T-cell (primary cell): ENCODE measurements around the gene VSX1. TPM values are rescaled to one million over a fixed set of nuclear protein-coding genes. Genes with fewer than 3 reads are reported as not detected.
A peak's percentile ranks its signal among the peaks of the same experiment; 100 is the strongest.

Source experiments
- ATAC-seq, 4 experiments: fragments of 200-7000 bp in 3 of 4; fragments of 150-1000 bp in 1 of 4; cut with Tn5 transposase; replicated peaks in 1 of 4; 1 replicate in 3 of 4; 2 replicates in 1 of 4; pipeline ENCODE4 v1.10.0; 2021; ENCODE audit warnings: moderate library complexity in 3 of 4, mild to moderate bottlenecking in 2 of 4, moderate number of reproducible peaks in 1 of 4
- CTCF ChIA-PET, 2 donors: fragments of 300-600 bp; sonication (Branson Sonifier 250); formaldehyde crosslinking; loops; one replicate each; lab custom pipeline; 2022; ENCODE audit warnings: antibody characterized with exemption in 2 of 2; lab: Charles Lee
- POLR2A ChIA-PET, 2 donors: fragments of 300-600 bp; sonication (Branson Sonifier 250); formaldehyde crosslinking; loops; one replicate each; lab custom pipeline; 2022; ENCODE audit warnings: antibody characterized with exemption in 2 of 2; lab: Charles Lee
- DNase-seq, 35 experiments: peaks; one replicate each; pipeline versions ENCODE4 v3.0.0 to v3.0.0-alpha.2; 2013 to 2023
- H3K27ac ChIP-seq: one replicate; pipeline ENCODE4 v1.5.1; 2013; ENCODE audit warnings: low read length
- H3K27me3 ChIP-seq, 2 experiments: replicated peaks in 1 of 2; 1 replicate in 1 of 2; 2 replicates in 1 of 2; pipeline versions ENCODE4 v1.6.1 to v1.7.0; 2013; ENCODE audit warnings: low read length in 1 of 2, mixed read lengths in 1 of 2; ENCODE audit not compliant: control insufficient read depth in 2 of 2, insufficient read depth in 2 of 2; ENCODE audit errors: extremely low read depth in 1 of 2
- H3K36me3 ChIP-seq, 2 donors: 1 replicate in 1 of 2; 2 replicates in 1 of 2; pipeline versions ENCODE4 v1.6.1 to v1.7.0; 2013; ENCODE audit warnings: low read length in 1 of 2; ENCODE audit not compliant: control insufficient read depth in 2 of 2, insufficient read depth in 1 of 2; ENCODE audit errors: extremely low read depth in 1 of 2
- H3K4me1 ChIP-seq, 2 experiments: 1 replicate in 1 of 2; 2 replicates in 1 of 2; pipeline versions ENCODE4 v1.6.1 to v1.7.0; 2013; ENCODE audit warnings: low read length in 2 of 2, mixed read lengths in 1 of 2; ENCODE audit not compliant: insufficient read depth in 2 of 2, control insufficient read depth in 1 of 2; ENCODE audit errors: extremely low read depth in 1 of 2
- H3K4me3 ChIP-seq, 2 donors: 1 replicate in 1 of 2; 2 replicates in 1 of 2; pipeline versions ENCODE4 v1.5.1 to v1.7.0; 2013; ENCODE audit warnings: mild to moderate bottlenecking in 2 of 2, low read length in 1 of 2, moderate library complexity in 1 of 2; ENCODE audit not compliant: control insufficient read depth in 1 of 2; ENCODE audit errors: extremely low read depth in 1 of 2
- H3K9me3 ChIP-seq: 2 replicates; pipeline ENCODE4 v1.7.0; 2013
- H3K27ac Mint-ChIP-seq, 2 donors: one replicate each; pipeline ENCODE4 v1.8.0; 2020 to 2021; ENCODE audit warnings: mild to moderate bottlenecking in 2 of 2, mixed read lengths in 2 of 2
- H3K27me3 Mint-ChIP-seq, 2 donors: one replicate each; pipeline ENCODE4 v1.8.0; 2021 to 2022; ENCODE audit warnings: mixed read lengths in 2 of 2
- H3K36me3 Mint-ChIP-seq: one replicate; pipeline ENCODE4 v1.8.0; 2021; ENCODE audit warnings: mixed read lengths
- H3K4me1 Mint-ChIP-seq, 3 donors: one replicate each; pipeline ENCODE4 v1.8.0; 2020 to 2022; ENCODE audit warnings: mixed read lengths in 3 of 3, mild to moderate bottlenecking in 1 of 3
- H3K4me3 Mint-ChIP-seq, 3 donors: one replicate each; pipeline ENCODE4 v1.8.0; 2020 to 2022; ENCODE audit warnings: mild to moderate bottlenecking in 3 of 3, mixed read lengths in 3 of 3, moderate library complexity in 3 of 3
- H3K9me3 Mint-ChIP-seq, 3 donors: one replicate each; pipeline ENCODE4 v1.8.0; 2020 to 2022; ENCODE audit warnings: mixed read lengths in 3 of 3
- WGBS: methylation state at CpG from one replicate; pipeline ENCODE4 v1.1.5; 2013; ENCODE audit warnings: missing lambda C conversion rate; ENCODE audit not compliant: insufficient coverage; 5-methylcytosine and 5-hydroxymethylcytosine counted together
- total RNA-seq, 35 experiments: library from RNA in 6 of 35; stranded (reverse) in 6 of 35; fragments of 120-200 nt in 1 of 35; gene quantifications; one replicate each; pipeline versions ENCODE4 v1.2.1 to v1.2.4 and lab custom pipeline; 2013 to 2026

Gene VSX1
- total RNA-seq, 5 donors from 2014 or later (not counting 1 experiment from before 2014, with no cell fraction given) = not detected

GRCh38 chr20:25037288-25038102, 44.4 kb downstream of the VSX1 start:
- peak in 1 of 4 experiments; percentile 81 for ATAC-seq
- Histone ChIP-seq H3K9me3 (no peaks in the 10 kb centered on the region), H3K36me3 (peaks cover 5 to 15% of the 10 kb centered on the region in 2 donors), H3K4me1 (peaks cover 40 to 70% of the 10 kb centered on the region in 2 experiments), H3K27me3 (no peaks in the 10 kb centered on the region), H3K4me3 (no peak overlapping the region), H3K27ac (no peak overlapping the region)
- Mint-ChIP-seq H3K4me1 (peaks cover 62 to 78% (median 74%) of the 10 kb centered on the region in 3 donors), H3K27me3 (no peaks in the 10 kb centered on the region), H3K9me3 (no peaks in the 10 kb centered on the region), H3K27ac (peak overlapping the region; percentile 86 to 89), H3K4me3 (peak overlapping the region in 1 of 3 donors; percentile 76), H3K36me3 (peaks cover 3% of the 10 kb centered on the region)
- CTCF ChIA-PET = interaction anchor here in 1 of 2 donors (2.3 kb wide), 1 partner anchor 26 kb away, joined by 8 read pairs; no protein-coding TSS in a partner anchor
- POLR2A ChIA-PET = interaction anchor here in 1 of 2 donors (0.6 kb wide), 1 partner anchor 18 kb away, joined by 3 read pairs; no protein-coding TSS in a partner anchor
- WGBS = 82% methylated on average over 11 of the region's 15 CpGs
- peak in 11 of 35 experiments; percentile 5 to 40 (median 22) for DNase-seq

- H3K27ac ChIP-seq = no peak overlapping the region
These were observed 45.5 kb downstream of the VSX1 start for GRCh38 chr20:25036331-25036936.

GRCh38 chr20:25035921-25036320, 46.0 kb downstream of the VSX1 start:
- H3K36me3 Mint-ChIP-seq = peaks cover 3% of the 10 kb centered on the region
- peak; percentile 66 to 90 (median 81) for ATAC-seq
- peak in 5 of 35 experiments; percentile 11 to 25 (median 14) for DNase-seq
- CTCF ChIA-PET = interaction anchor here in 1 of 2 donors (0.6 kb wide), 1 partner anchor 215 kb away, joined by 6 read pairs; no protein-coding TSS in a partner anchor
- Histone ChIP-seq H3K4me3 (peak overlapping the region in 1 of 2 donors; percentile 21), H3K27me3 (no peaks in the 10 kb centered on the region), H3K9me3 (no peaks in the 10 kb centered on the region), H3K4me1 (peaks cover 25 to 59% of the 10 kb centered on the region in 2 experiments), H3K36me3 (peaks cover 2 to 16% of the 10 kb centered on the region in 2 donors), H3K27ac (no peak overlapping the region)
- H3K4me3 Mint-ChIP-seq = peak overlapping the region; percentile 57 to 76 (median 69)
- no CpG with 5 or more reads among the region's 4 CpGs for WGBS
- POLR2A ChIA-PET = no interaction called here
- H3K4me1 Mint-ChIP-seq = peaks cover 50 to 72% (median 65%) of the 10 kb centered on the region in 3 donors
- H3K27ac Mint-ChIP-seq = peak overlapping the region; percentile 86 to 89
- no peaks in the 10 kb centered on the region for H3K9me3 Mint-ChIP-seq
- no peaks in the 10 kb centered on the region for H3K27me3 Mint-ChIP-seq

More at GRCh38 chr20:25036331-25036936, 45.5 kb downstream of the VSX1 start:
- Histone ChIP-seq H3K36me3 (peaks cover 4 to 15% of the 10 kb centered on the region in 2 donors), H3K4me1 (peaks cover 29 to 63% of the 10 kb centered on the region in 2 experiments), H3K27me3 (no peaks in the 10 kb centered on the region), H3K4me3 (peak overlapping the region in 1 of 2 donors; percentile 21), H3K9me3 (no peaks in the 10 kb centered on the region)
- peak overlapping the region; percentile 86 to 89 for H3K27ac Mint-ChIP-seq
- H3K4me3 Mint-ChIP-seq = peak overlapping the region; percentile 57 to 76 (median 69)
- no peaks in the 10 kb centered on the region for H3K27me3 Mint-ChIP-seq
- peaks cover 51 to 70% (median 66%) of the 10 kb centered on the region in 3 donors for H3K4me1 Mint-ChIP-seq
- ATAC-seq (peak in 1 of 4 experiments; percentile 7), DNase-seq (no peak)
- WGBS = 36% methylated on average over 2 of the region's 7 CpGs
- CTCF ChIA-PET = interaction anchor here (0.6 to 0.7 kb wide), 4 partner anchors 10 to 215 kb away, joined by 3 to 8 read pairs (median 6); no protein-coding TSS in a partner anchor
- POLR2A ChIA-PET = no interaction called here
- H3K36me3 Mint-ChIP-seq = peaks cover 3% of the 10 kb centered on the region
- H3K9me3 Mint-ChIP-seq = no peaks in the 10 kb centered on the region

DNA sequence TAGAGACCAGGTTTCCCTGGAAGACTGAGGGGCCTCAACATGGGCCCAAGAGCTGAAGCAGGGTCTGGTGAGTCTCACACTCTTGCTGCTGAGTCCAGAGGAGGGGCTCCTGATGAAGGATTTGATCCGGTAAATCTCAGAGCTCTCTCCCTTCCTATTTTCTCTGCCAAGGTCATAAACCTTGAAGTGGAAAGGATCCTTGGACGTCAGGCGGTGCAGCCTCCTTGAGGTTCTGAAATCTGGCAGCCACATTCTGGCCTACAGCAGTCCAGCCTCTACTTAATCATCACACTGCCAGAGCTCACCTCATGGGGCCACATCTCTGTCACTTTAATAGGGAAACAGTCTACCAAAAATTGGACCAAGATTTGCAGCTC, 48.0 kb downstream of the VSX1 start:
- H3K27me3 Mint-ChIP-seq = no peaks in the 10 kb centered on the region
- H3K9me3 ChIP-seq = no peaks in the 10 kb centered on the region
- H3K36me3 ChIP-seq = peaks cover 2 to 30% of the 10 kb centered on the region in 2 donors
- H3K4me1 Mint-ChIP-seq = peaks cover 59 to 66% (median 61%) of the 10 kb centered on the region in 3 donors
- no peak overlapping the region for H3K27ac Mint-ChIP-seq
- 87% methylated on average over 2 of the region's 3 CpGs for WGBS
- no peak overlapping the region for H3K27ac ChIP-seq
- no peak overlapping the region for H3K4me3 ChIP-seq
- no peaks in the 10 kb centered on the region for H3K9me3 Mint-ChIP-seq
- H3K36me3 Mint-ChIP-seq = peaks cover 16% of the 10 kb centered on the region
- ChIA-PET POLR2A (no interaction called here), CTCF (no interaction called here)
- DNase-seq (no peak), ATAC-seq (no peak)
- no peaks in the 10 kb centered on the region for H3K27me3 ChIP-seq
- peaks cover 25 to 39% of the 10 kb centered on the region in 2 experiments for H3K4me1 ChIP-seq
- no peak overlapping the region for H3K4me3 Mint-ChIP-seq

- 88% methylated on average over 5 of the region's 6 CpGs for WGBS
- Histone ChIP-seq H3K4me1 (peaks cover 24 to 33% of the 10 kb centered on the region in 2 experiments), H3K27me3 (no peaks in the 10 kb centered on the region), H3K9me3 (no peaks in the 10 kb centered on the region), H3K36me3 (peaks cover 2 to 30% of the 10 kb centered on the region in 2 donors), H3K4me3 (no peak overlapping the region), H3K27ac (no peak overlapping the region)
- DNase-seq = no peak
- Mint-ChIP-seq H3K4me3 (no peak overlapping the region), H3K27me3 (no peaks in the 10 kb centered on the region), H3K4me1 (peaks cover 54 to 61% (median 56%) of the 10 kb centered on the region in 3 donors), H3K36me3 (peaks cover 16% of the 10 kb centered on the region), H3K27ac (no peak overlapping the region), H3K9me3 (no peaks in the 10 kb centered on the region)
- ChIA-PET POLR2A (no interaction called here), CTCF (interaction anchor here (1.0 to 1.5 kb wide), 2 partner anchors 21 to 57 kb away, joined by 3 read pairs; no protein-coding TSS in a partner anchor)
- ATAC-seq = no peak
These were observed 48.5 kb downstream of the VSX1 start for GRCh38 chr20:25033265-25033923.
